ENCODE measurements around the gene CERS6. TPM values are rescaled to one million over a fixed set of nuclear protein-coding genes. Genes with fewer than 3 reads are reported as not detected.

The CERS6 gene
- total RNA-seq, 2 donors from 2014 or later, result 12.5 to 16.3 TPM

- intact Hi-C loops (cut with DNase I), result no loop called here
- no peak for ATAC-seq
- H3K9me3 ChIP-seq, result no peaks in the 10 kb centered on the region
Measured at GRCh38 chr2:168593713-168594112, 137.6 kb downstream of the CERS6 start.

DNA sequence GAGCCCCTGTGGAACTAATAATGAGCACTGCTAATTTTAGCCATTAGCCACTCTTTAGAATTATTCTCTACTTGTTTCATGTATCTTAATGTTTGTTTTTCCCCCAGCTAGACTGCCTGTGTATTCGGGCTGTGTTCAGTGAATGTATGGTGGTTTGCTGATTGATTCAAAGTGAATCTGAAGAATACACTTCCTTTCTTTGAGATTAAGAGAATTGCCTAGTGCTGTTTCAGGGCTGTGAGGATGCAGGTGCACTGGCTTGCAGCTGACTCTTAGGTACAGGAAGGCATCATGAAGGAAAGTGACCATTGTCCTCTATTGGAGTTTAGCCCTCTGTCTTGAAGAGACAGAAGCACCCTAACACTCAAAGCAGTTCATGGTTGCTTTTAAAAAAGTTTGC, 138.7 kb downstream of the CERS6 start:
- Histone ChIP-seq H3K27me3 (no peaks in the 10 kb centered on the region), H3K4me1 (no peaks in the 10 kb centered on the region), H3K9me3 (no peaks in the 10 kb centered on the region), H3K4me3 (no peak overlapping the region), H3K36me3 (replicated peaks in 1 of 2; ENCODE audit: insufficient read depth in 1 of 2, low read depth in 2 of 2) (no peaks in the 10 kb centered on the region), H3K27ac (no peak overlapping the region)
- ATAC-seq (no peak), DNase-seq (no peak)
- 68 to 71% methylated on average over 1 of the region's 1 CpG for WGBS, 2 donors
- intact Hi-C loops (cut with DNase I), result no loop called here
- TF ChIP-seq, protein P1, sequence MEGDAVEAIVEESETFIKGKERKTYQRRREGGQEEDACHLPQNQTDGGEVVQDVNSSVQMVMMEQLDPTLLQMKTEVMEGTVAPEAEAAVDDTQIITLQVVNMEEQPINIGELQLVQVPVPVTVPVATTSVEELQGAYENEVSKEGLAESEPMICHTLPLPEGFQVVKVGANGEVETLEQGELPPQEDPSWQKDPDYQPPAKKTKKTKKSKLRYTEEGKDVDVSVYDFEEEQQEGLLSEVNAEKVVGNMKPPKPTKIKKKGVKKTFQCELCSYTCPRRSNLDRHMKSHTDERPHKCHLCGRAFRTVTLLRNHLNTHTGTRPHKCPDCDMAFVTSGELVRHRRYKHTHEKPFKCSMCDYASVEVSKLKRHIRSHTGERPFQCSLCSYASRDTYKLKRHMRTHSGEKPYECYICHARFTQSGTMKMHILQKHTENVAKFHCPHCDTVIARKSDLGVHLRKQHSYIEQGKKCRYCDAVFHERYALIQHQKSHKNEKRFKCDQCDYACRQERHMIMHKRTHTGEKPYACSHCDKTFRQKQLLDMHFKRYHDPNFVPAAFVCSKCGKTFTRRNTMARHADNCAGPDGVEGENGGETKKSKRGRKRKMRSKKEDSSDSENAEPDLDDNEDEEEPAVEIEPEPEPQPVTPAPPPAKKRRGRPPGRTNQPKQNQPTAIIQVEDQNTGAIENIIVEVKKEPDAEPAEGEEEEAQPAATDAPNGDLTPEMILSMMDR (IDR thresholded peaks at IDR 0.05), result no peak
- TF ChIP-seq POLR2A (IDR thresholded peaks at IDR 0.05), result no peak

More at GRCh38 chr2:168593713-168594112, 137.6 kb downstream of the CERS6 start:
- DNase-seq, result no peak
- WGBS, 2 donors, result 82% methylated on average over 1 of the region's 1 CpG
- Histone ChIP-seq H3K27me3 (no peaks in the 10 kb centered on the region), H3K4me3 (no peak overlapping the region), H3K4me1 (no peaks in the 10 kb centered on the region), H3K36me3 (replicated peaks in 1 of 2; ENCODE audit: insufficient read depth in 1 of 2, low read depth in 2 of 2) (no peaks in the 10 kb centered on the region), H3K27ac (no peak overlapping the region)
- TF ChIP-seq, protein P1 (IDR thresholded peaks at IDR 0.05), result no peak
- TF ChIP-seq POLR2A (IDR thresholded peaks at IDR 0.05), result no peak

- intact Hi-C loops (cut with DNase I), result no loop called here
- Histone ChIP-seq H3K4me3 (no peak overlapping the region), H3K27me3 (no peaks in the 10 kb centered on the region), H3K9me3 (no peaks in the 10 kb centered on the region), H3K36me3 (replicated peaks in 1 of 2; ENCODE audit: insufficient read depth in 1 of 2, low read depth in 2 of 2) (no peaks in the 10 kb centered on the region), H3K4me1 (no peaks in the 10 kb centered on the region), H3K27ac (no peak overlapping the region)
- TF ChIP-seq, protein P1 (IDR thresholded peaks at IDR 0.05), result no peak
- TF ChIP-seq POLR2A (IDR thresholded peaks at IDR 0.05), result no peak
- WGBS, 2 donors, result 91 to 97% methylated on average over 6 of the region's 6 CpGs
- no peak for ATAC-seq
- DNase-seq, result no peak
Measured at GRCh38 chr2:168596881-168597655, 141.0 kb downstream of the CERS6 start.

DNA sequence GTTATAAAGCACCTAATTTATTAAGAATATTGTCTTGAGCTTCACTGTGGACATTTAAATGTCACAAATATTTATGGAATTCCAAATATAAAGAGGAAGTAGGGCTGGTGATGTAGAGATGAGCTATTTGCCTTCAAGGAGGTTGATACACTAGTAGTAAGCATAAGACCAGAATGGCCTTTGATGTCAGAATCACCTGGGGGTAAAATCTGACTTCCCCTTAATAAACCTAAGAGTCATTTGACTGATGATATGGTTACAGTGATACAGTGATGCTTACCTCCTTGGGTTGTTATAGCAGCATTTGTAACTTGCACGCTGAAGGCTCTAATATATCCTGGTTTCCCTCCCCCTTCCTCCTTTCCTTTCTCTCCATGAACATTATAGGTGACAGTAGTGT, 143.7 kb downstream of the CERS6 start:
- intact Hi-C loops (cut with DNase I), result no loop called here
- no peak for TF ChIP-seq POLR2A (IDR thresholded peaks at IDR 0.05)
- TF ChIP-seq, protein P1 (IDR thresholded peaks at IDR 0.05), result no peak
- H3K9me3 ChIP-seq, result no peaks in the 10 kb centered on the region
- H3K27ac ChIP-seq, result no peak overlapping the region
- DNase-seq, result no peak
- 93 to 94% methylated on average over 1 of the region's 1 CpG for WGBS, 2 donors
- ATAC-seq, result no peak
- no peaks in the 10 kb centered on the region for H3K4me1 ChIP-seq
- no peaks in the 10 kb centered on the region for H3K27me3 ChIP-seq
- no peak overlapping the region for H3K4me3 ChIP-seq
- H3K36me3 ChIP-seq (replicated peaks in 1 of 2; ENCODE audit: insufficient read depth in 1 of 2, low read depth in 2 of 2), result no peaks in the 10 kb centered on the region

DNA sequence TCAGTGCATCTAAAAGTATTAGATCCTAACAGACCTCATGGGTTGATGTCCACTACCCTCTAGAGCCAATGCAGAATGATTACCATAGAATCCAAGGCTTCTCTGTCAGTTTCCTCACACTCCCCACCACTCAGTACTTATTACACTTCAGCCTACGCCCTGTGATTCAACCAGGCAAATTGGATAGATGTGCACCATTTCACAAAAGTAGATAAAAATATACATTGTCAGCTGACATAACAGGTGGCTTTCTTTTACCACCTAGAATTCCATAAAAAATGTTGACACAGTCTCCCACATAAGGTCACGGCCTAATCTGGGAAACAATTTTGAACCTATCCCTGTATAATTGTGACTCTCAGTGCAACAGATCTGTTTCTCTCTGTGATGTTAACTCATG, 144.9 kb downstream of the CERS6 start:
- Histone ChIP-seq H3K36me3 (replicated peaks in 1 of 2; ENCODE audit: insufficient read depth in 1 of 2, low read depth in 2 of 2) (no peaks in the 10 kb centered on the region), H3K9me3 (peaks cover 0 to 8% (median 0%) of the 10 kb centered on the region in 3 donors), H3K27ac (no peak overlapping the region), H3K4me1 (no peaks in the 10 kb centered on the region), H3K27me3 (no peaks in the 10 kb centered on the region), H3K4me3 (no peak overlapping the region)
- intact Hi-C loops (cut with DNase I), result no loop called here
- ATAC-seq (no peak), DNase-seq (no peak)
- no peak for TF ChIP-seq POLR2A (IDR thresholded peaks at IDR 0.05)
- TF ChIP-seq, protein P1 (IDR thresholded peaks at IDR 0.05), result no peak
- WGBS, 2 donors, result 93 to 95% methylated on average over 2 of the region's 2 CpGs

Data from body of pancreas (tissue), 4 donors.